ENCODE data around the gene HSPA12A. TPM values are rescaled to one million over a fixed set of nuclear protein-coding genes. Genes with fewer than 3 reads are reported as not detected.

HSPA12A gene
- total RNA-seq, 4 donors from 2014 or later, result 20.2 to 55.1 (median 32.5) TPM

DNA sequence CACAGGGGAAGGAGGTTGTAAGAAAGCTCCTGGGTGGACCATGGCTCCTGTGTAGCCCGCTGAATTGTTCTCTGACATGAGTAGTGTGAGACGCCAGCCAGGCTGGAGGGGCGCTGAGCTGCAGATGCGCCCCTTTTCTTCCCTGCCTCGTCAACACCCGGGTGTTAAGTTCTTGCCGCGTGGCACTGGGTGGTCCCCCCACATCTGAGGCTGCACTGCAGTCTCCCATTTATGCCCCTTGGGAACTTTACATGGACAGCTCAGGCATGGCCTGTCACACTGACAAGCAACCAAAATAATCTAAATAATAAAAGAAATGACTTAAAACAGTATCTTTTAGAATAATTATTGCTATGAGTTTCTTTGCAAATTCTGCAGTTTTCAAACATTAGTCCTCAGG lies 34.6 kb upstream of the HSPA12A start:
- DNase-seq (ENCODE audit: low spot score) (no peak), ATAC-seq (ENCODE audit: low FRiP score) (no peak)
- TF ChIP-seq CTCF (IDR thresholded peaks at IDR 0.05), result no peak

DNA sequence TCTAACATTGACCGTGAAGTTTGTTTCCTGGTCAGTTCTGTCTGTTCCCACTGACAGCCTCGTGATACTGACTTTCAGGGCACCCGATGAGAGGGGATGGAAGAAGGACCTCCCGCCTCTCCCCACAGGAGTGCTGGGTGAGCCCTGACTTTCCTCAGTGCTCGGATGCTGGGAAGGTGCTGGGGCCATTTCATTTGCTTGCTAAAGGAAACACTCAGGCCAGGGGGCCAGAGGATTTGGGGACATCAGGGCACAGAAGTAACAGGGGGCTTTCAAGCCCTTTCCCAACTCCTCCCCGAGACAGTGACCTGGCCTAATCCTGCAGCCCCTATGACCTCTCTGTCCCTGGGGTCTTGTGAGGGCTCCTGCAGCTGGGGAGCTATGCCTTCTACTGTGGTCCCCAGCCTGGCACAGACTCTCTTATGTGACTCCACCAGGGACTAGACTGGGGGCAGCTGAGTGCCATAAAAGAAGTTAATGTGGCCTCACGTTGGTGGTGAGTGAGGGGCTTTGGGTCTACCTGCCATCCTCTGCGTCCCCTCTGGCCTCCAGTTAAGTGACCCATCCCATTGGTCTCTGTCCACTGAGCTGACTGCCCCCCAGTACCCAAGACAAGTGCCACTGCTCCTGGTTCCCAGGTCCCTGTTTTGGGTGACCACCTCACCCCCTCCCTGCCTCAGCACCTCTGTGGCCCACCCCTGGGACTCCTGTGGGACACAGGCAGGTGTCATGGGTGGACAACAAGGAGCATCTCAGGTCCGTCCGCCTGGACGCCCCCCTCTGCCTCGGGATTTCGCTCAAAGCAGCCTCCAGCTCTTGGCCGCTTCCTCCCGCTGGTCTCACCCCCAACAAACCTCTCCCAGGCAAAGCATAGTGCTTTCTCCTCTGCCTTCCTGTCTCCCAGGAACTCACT lies 33.4 kb upstream of the HSPA12A start:
- DNase-seq (ENCODE audit: low spot score), result no peak
- no peak for ATAC-seq (ENCODE audit: low FRiP score)
- TF ChIP-seq CTCF (IDR thresholded peaks at IDR 0.05), result no peak

DNA sequence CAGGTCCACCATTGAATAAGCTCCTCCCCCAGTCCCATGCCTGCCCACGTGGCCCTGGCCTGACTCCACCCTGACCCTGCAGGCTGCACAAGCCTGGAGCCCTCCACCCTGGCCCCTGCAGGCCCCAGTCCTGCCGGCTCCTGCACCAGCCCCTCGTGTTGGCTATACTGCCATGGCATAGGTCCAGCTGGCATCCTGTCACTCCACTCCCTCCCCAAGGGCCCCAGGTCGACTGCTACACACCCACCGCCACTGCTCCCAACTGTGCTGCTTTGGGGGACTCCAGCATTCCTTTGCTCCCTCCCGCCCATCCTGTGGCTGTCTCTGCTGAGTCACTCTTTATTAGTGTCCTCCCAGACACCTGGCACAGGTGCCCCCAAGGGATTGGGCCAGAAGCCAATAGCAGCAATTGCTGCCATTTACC lies 32.4 kb upstream of the HSPA12A start:
- TF ChIP-seq CTCF (IDR thresholded peaks at IDR 0.05), result no peak
- no peak for DNase-seq (ENCODE audit: low spot score)
- no peak for ATAC-seq (ENCODE audit: low FRiP score)

DNA sequence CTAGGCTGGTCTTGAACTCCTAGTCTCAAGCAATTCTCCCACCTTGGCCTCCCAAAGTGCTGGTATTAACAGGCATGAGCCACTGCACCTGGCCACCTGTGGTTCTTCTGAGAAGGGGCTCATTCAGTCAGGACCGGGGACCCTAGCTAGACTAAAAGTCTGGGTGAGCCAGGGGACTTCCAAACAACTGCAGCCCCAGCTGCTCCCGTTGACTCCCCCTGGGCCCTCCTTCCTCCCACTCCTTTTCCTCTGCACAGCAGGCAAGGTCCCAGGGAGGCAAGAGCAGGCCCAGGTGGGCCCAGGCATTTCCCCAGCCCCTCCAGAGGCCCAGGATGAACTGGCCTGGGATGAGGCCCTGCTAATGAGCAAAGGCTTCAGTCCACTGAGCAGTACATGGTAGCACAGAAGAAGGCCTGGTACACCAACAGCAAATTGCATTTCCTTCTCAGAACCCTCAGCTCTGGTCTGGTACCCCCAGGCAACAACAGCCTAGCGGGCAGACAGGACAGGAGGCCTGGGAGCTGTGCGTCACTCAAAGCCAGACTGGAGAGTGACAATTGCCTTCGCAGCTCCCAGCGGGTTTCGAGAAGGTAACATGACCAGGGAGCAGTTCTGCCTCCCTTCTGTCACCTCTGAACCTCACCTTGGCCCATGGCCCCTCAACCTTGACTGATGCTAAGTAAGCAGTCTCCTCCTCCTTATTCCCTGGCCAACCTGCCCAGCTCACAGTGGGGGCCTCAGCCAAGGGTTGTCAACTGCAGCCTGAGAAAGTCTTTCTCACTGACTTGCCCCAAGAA lies 30.7 kb upstream of the HSPA12A start:
- TF ChIP-seq CTCF (IDR thresholded peaks at IDR 0.05), result no peak
- no peak for DNase-seq (ENCODE audit: low spot score)
- ATAC-seq (ENCODE audit: low FRiP score), result no peak

DNA sequence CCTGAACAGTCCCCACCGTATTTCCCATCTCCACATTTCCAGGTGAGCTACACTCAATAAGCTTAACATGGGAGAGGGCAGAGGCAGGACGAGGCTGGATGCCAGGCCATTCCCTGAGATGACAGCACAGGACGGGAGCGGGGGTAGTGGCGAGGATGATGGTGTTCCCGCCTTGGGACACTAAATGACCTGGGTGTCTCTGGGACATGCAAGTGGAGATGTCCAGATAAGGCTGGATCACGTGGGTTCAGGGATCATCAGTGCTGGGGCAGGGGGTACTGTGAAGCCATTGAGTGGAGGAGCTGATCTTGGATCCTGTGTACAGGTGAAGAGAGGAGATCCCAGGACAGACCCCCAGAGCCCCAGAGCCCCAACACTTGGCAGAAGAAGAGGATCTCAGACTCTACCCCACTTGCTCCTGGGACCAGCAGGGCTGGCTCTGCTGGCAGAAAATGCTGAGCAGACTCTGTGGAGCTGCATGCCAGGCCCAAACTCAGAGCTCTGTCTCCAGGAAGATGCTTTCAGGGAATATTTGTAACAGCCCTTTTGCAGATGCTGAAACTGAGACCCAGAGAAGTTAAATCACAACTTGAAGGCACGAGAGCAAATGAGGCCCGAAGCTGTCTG lies 29.7 kb upstream of the HSPA12A start:
- no peak for DNase-seq (ENCODE audit: low spot score)
- TF ChIP-seq CTCF (IDR thresholded peaks at IDR 0.05), result no peak
- ATAC-seq (ENCODE audit: low FRiP score), result no peak

- TF ChIP-seq CTCF (IDR thresholded peaks at IDR 0.05), result no peak
- ATAC-seq (ENCODE audit: low FRiP score) (peak; percentile 80), DNase-seq (ENCODE audit: low spot score) (peak; percentile 52)
Measured at GRCh38 chr10:116771101-116771958, 29.0 kb upstream of the HSPA12A start.
